GM21619 (cell line): ENCODE measurements around the gene FOXRED2.
"Not testable (repeated sequence)": the region's sequence is repeated elsewhere in the genome, so short reads cannot be mapped to it uniquely, and the experiment has no call there.

Source experiments
- ATAC-seq: cut with Tn5 transposase; IDR thresholded peaks from one replicate; pipeline ENCODE4 v1.9.1; 2021; ENCODE audit not compliant: unreplicated experiment

Gene FOXRED2

GRCh38 chr22:36470162-36470993 lies 36.5 kb downstream of the FOXRED2 start:
- ATAC-seq = no peak

GRCh38 chr22:36469094-36469710 lies 37.6 kb downstream of the FOXRED2 start:
- no peak for ATAC-seq

- ATAC-seq = no peak
Measured at GRCh38 chr22:36467946-36468345, 38.9 kb downstream of the FOXRED2 start.

- ATAC-seq = no peak
Measured at GRCh38 chr22:36467042-36467810, 39.6 kb downstream of the FOXRED2 start.

DNA sequence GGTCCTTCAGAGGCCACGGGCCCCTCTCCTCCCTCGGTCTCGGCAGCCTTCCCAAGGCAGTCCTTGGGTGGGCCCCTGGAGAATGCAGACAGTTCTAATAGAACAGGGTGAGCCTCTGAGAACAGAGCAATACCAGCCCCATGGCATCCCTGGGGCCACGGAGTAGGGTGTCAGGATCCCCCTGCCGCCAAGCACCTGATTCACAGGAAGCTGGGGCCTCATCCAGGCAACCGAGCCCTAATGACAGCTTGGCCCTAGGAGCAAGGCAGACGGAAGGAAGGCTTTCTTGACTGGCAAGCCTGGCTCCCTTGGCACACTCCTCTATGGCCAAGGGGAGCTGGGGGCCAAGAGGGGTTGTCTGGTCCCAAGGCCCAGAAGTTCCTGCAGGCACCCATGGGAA lies 40.6 kb downstream of the FOXRED2 start:
- ATAC-seq = no peak

- no peak for ATAC-seq
Measured at GRCh38 chr22:36465232-36466021, 41.4 kb downstream of the FOXRED2 start.

GRCh38 chr22:36464715-36465231 lies 42.1 kb downstream of the FOXRED2 start:
- ATAC-seq = no peak

DNA sequence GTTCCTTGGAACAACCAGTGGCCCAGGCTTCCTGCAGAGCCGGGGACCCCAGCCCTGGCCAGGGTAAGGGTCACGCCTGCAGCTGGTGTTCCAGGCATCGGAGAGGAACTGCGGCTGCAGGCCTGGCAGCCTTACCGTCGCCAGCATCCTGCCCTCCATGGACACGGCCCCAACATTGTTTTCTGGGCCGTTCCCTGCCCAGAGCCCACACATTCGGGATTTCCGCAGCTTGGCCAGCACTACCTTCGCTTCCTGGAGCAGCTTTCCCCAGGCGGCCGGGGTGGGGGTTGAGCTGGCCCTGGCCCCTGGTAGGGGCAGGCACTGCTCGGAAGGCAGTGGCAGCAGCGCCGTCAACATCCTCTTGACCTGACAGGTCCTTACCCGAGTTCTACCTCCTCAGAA lies 43.1 kb downstream of the FOXRED2 start:
- ATAC-seq = no peak

GRCh38 chr22:36461665-36462649 lies 44.9 kb downstream of the FOXRED2 start:
- ATAC-seq = no peak

GRCh38 chr22:36460202-36460601 lies 46.6 kb downstream of the FOXRED2 start:
- ATAC-seq = no peak

- ATAC-seq = no peak
Measured at GRCh38 chr22:36457688-36458450, 49.0 kb downstream of the FOXRED2 start.

GRCh38 chr22:36456464-36456845 lies 50.4 kb downstream of the FOXRED2 start:
- ATAC-seq = no peak

DNA sequence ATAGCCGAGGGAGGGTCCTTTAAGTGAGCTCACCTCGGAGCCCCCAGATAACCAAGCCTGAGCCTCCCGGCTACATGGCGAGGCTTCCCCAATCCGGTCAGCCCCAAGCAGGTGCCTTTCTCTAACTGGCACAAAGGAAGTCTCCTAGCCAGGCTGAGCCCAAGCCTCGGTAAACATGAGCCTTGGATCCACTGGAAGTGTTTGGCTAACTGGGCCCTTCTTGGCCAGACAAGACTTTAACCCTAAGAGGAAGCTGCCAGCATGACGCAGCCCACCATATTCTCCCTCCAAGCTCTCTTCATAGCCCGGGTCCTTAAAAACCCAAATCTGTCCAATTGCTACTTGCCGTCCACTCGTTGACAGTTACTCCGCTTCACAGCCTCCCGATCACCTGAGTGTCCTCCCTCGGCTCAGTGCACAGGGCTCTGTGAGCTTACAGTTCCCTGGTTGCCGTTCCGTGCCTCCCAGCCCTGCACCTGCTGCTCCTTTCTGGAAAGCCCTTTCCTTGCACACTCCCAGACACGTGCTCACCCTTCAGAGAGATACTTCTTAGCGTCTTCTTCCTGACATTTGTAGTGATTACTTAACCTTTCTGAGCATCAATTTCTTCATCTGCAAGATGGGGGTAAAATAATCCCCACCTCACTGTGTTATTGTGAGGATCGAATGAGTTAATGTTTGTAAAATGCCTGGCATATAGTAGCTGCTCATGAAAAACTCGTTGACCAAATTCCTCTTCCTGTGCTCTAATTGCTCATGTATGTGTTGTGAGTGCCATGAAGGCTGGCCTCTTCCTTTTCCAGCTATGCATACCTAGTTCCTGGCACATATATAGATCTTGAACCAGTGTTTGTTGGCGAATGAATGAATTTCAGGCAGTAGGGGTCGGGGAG lies 51.0 kb downstream of the FOXRED2 start:
- ATAC-seq = no peak

DNA sequence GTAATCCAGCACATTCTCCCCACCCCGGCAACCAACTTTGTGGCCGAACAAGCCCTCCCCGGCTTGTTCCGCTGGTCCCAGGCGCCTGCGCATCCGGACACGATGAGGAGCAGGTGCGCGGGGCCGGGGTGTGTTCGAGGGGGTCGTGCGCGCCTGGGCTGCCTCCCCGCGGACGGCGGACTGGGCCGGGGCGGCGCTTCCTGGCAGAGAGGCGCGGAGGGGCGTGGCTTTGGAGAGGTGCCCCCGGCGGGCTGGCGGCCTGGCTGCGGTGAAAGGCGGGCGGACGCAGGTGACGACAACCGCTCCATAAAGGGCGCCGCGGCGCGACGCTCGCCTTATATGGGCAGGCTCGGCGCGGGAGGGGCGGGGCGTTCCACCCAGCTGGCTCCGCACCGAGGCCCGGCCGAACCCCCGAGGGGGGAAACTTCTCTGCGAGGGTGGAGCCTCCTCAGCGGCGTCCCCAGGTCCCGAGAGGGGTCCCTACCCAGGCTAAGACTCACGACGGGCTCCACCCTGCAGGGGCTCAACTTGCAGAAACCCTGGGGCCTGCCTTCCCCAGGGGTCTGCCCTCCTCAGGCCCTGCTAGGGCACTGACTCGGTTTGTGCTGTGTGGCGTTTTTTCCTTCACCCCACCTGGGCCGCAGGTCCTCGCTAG lies 51.8 kb downstream of the FOXRED2 start:
- peak; percentile 61 for ATAC-seq

DNA sequence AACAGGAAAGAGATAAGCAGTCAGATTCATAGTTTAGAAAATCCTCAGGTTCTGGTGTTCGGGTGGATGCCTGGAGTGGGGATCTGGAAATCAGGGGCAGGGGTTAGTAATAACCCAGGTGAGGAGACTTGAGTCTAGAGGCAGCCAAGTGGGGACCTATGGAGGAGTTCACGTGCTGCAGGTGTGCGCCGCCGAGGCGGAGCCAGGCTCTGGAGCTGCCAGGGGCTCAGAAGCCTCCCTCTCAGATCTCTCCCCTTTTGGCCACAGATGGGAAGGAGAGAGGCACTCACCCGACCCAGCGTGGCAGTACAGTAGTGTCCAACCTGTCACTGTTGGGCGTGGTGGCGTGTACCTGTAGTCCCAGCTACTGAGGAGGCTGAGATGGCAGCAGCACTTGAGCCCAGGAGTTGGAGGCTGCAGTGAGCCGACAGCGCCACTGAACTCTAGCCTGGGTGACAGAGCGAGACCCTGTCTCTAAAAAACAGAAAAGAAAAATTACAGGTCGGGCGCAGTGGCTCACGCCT lies 52.9 kb downstream of the FOXRED2 start:
- no peak for ATAC-seq

DNA sequence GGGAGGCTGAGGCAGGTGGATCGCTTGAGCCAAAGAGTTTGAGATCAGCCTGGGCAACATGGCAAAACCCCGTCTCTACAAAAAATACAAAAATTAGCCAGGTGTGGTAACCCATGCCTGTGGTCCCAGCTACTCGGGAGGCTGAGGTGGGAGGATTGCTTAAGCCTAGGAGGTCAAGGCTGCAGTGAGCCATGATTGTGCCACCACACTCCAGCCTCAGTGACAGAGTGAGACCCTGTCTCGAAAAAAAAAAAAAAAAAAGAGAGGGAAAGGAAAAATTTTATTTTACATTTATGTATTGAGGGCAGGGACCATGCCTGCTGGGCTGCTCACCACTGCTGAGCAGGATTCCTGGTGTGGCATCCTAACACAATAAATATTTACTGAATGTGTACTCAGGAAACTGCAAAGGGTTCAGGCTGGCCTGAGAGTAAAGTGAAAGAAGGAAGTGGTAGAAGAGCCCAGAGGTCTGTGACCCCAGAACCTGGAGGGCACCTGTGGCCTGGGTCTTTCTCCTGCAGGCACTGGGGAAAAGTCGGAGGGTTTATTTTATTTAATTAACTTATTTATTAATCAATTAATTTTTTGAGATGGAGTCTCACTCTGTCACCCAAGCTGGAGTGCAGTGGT lies 53.7 kb downstream of the FOXRED2 start:
- not testable (repeated sequence) for ATAC-seq
